ENCODE data around the gene BID. TPM values are rescaled to one million over a fixed set of nuclear protein-coding genes. Genes with fewer than 3 reads are reported as not detected.

BID gene
- total RNA-seq, 4 donors from 2014 or later: 11.8 to 26.6 (median 18.4) TPM

DNA sequence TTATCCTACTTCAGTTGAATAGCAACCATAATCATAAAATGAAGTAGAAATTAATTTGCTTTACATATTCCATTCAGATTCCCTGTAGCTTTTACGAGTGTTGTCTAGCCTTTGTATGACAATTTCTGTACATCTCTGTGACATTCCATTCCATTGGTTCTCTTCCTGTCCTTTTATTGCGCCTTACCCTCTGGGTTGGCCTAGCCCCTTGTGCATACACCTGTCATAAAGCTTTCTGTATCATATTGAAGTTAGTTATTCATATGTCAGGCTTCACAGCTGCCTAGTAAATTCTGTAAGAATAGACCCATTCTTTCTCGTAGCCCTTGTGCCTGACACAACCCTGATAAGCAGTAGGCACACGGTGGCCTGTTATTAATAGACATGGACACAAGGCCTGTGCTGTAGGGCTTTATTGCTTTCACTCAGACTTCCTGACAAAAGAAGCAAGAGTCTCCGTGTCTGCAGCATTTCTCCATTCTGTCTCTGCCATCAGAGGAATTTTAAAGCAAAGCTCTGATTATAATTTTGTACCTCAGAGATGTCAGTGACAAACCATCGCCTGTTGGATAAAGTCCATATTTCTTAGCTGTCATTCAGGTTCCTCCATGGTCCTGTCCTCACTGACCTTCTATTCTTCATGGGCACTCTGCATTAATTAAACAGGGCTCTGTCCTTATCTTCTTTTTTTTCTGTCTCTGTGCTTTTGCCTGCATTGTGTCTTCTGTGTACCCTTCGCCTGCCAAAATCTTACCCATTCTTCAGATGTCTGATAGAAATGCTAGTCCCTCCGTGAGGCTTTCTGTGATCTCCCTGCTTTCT is 49.4 kb downstream of the BID start:
- no peaks in the 10 kb centered on the region for H3K27me3 ChIP-seq
- 74% methylated on average over 8 of the region's 8 CpGs for WGBS
- TF ChIP-seq POLR2AphosphoS5 (IDR thresholded peaks at IDR 0.05) (no peak), POLR2A (IDR thresholded peaks at IDR 0.05) (no peak), EP300 (IDR thresholded peaks at IDR 0.05) (no peak)
- TF ChIP-seq, protein P1, sequence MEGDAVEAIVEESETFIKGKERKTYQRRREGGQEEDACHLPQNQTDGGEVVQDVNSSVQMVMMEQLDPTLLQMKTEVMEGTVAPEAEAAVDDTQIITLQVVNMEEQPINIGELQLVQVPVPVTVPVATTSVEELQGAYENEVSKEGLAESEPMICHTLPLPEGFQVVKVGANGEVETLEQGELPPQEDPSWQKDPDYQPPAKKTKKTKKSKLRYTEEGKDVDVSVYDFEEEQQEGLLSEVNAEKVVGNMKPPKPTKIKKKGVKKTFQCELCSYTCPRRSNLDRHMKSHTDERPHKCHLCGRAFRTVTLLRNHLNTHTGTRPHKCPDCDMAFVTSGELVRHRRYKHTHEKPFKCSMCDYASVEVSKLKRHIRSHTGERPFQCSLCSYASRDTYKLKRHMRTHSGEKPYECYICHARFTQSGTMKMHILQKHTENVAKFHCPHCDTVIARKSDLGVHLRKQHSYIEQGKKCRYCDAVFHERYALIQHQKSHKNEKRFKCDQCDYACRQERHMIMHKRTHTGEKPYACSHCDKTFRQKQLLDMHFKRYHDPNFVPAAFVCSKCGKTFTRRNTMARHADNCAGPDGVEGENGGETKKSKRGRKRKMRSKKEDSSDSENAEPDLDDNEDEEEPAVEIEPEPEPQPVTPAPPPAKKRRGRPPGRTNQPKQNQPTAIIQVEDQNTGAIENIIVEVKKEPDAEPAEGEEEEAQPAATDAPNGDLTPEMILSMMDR (IDR thresholded peaks at IDR 0.05): no peak

DNA sequence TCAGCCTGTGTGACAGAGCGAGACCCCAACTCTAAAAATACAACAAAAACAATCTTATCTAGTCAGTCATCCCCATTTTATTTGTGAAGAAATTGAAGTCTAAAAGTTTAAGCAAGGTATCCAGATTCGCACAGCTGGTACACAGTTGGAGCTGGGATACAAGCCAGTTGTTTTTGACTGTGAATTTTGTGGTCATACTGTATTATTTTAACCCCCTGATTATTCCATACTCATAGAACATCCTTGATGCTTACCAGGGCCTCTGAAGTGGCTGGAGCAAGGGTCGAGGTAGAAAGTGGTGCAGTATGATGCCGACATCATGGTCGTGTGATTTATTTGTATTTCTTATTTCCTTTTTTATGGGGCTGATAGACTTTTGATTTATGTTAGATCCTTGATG is 50.0 kb downstream of the BID start:
- Histone ChIP-seq H3K4me3 (no peak overlapping the region), H3K9me3 (no peaks in the 10 kb centered on the region), H3K27me3 (no peaks in the 10 kb centered on the region), H3K36me3 (peaks cover 34% of the 10 kb centered on the region), H3K27ac (no peak overlapping the region), H3K4me1 (no peaks in the 10 kb centered on the region)
- TF ChIP-seq POLR2AphosphoS5 (IDR thresholded peaks at IDR 0.05) (no peak), POLR2A (IDR thresholded peaks at IDR 0.05) (no peak), EP300 (IDR thresholded peaks at IDR 0.05) (no peak)
- TF ChIP-seq, protein P1 (IDR thresholded peaks at IDR 0.05): no peak
- DNase-seq (ENCODE audit: low spot score in 2 of 2): no peak
- 72% methylated on average over 5 of the region's 5 CpGs for WGBS

More for the DNA sequence above, 49.4 kb downstream of the BID start:
- no peak overlapping the region for H3K27ac ChIP-seq
- no peaks in the 10 kb centered on the region for H3K4me1 ChIP-seq
- peaks cover 41% of the 10 kb centered on the region for H3K36me3 ChIP-seq
- no peak overlapping the region for H3K4me3 ChIP-seq
- DNase-seq (ENCODE audit: low spot score in 2 of 2): no peak
- H3K9me3 ChIP-seq: no peaks in the 10 kb centered on the region

GRCh38 chr22:17719911-17720310 is 54.4 kb downstream of the BID start:
- WGBS: 94% methylated on average over 5 of the region's 5 CpGs
- no peak for DNase-seq (ENCODE audit: low spot score in 2 of 2)
- H3K27me3 ChIP-seq: no peaks in the 10 kb centered on the region
- no peak overlapping the region for H3K27ac ChIP-seq
- peaks cover 4% of the 10 kb centered on the region for H3K36me3 ChIP-seq
- no peak overlapping the region for H3K4me3 ChIP-seq
- H3K9me3 ChIP-seq: no peaks in the 10 kb centered on the region
- no peaks in the 10 kb centered on the region for H3K4me1 ChIP-seq
- TF ChIP-seq POLR2A (IDR thresholded peaks at IDR 0.05) (no peak), POLR2AphosphoS5 (IDR thresholded peaks at IDR 0.05) (no peak), EP300 (IDR thresholded peaks at IDR 0.05) (no peak)
- TF ChIP-seq, protein P1 (IDR thresholded peaks at IDR 0.05): no peak

- H3K36me3 ChIP-seq: no peaks in the 10 kb centered on the region
- no peaks in the 10 kb centered on the region for H3K27me3 ChIP-seq
- H3K27ac ChIP-seq: no peak overlapping the region
- H3K4me1 ChIP-seq: no peaks in the 10 kb centered on the region
- WGBS: 88% methylated on average over 4 of the region's 4 CpGs
- H3K9me3 ChIP-seq: no peaks in the 10 kb centered on the region
- DNase-seq (ENCODE audit: low spot score in 2 of 2): no peak
- H3K4me3 ChIP-seq: no peak overlapping the region
- TF ChIP-seq EP300 (IDR thresholded peaks at IDR 0.05) (no peak), POLR2AphosphoS5 (IDR thresholded peaks at IDR 0.05) (no peak), POLR2A (IDR thresholded peaks at IDR 0.05) (no peak)
- TF ChIP-seq, protein P1 (IDR thresholded peaks at IDR 0.05): no peak
Measured at GRCh38 chr22:17717708-17718107, 56.6 kb downstream of the BID start.

- WGBS: 92% methylated on average over 3 of the region's 3 CpGs
- H3K27me3 ChIP-seq: no peaks in the 10 kb centered on the region
- H3K9me3 ChIP-seq: no peaks in the 10 kb centered on the region
- no peak overlapping the region for H3K4me3 ChIP-seq
- H3K4me1 ChIP-seq: no peaks in the 10 kb centered on the region
- H3K36me3 ChIP-seq: no peaks in the 10 kb centered on the region
- no peak for DNase-seq (ENCODE audit: low spot score in 2 of 2)
- no peak for TF ChIP-seq POLR2AphosphoS5 (IDR thresholded peaks at IDR 0.05)
- no peak for TF ChIP-seq EP300 (IDR thresholded peaks at IDR 0.05)
- no peak for TF ChIP-seq POLR2A (IDR thresholded peaks at IDR 0.05)
- TF ChIP-seq, protein P1 (IDR thresholded peaks at IDR 0.05): no peak
- no peak overlapping the region for H3K27ac ChIP-seq
Measured at GRCh38 chr22:17716529-17716928, 57.7 kb downstream of the BID start.

Data from suprapubic skin (tissue), 4 donors.